Measurements from ENCODE around the gene EFCAB9. TPM values are rescaled to one million over a fixed set of nuclear protein-coding genes. Genes with fewer than 3 reads are reported as not detected.
"Not testable (repeated sequence)": the region's sequence is repeated elsewhere in the genome, so short reads cannot be mapped to it uniquely, and the experiment has no call there.

Gene EFCAB9
- total RNA-seq, 2 donors from 2014 or later, result not detected

GRCh38 chr5:172148381-172148780 lies 45.6 kb upstream of the EFCAB9 start:
- Mint-ChIP-seq H3K27ac (no peak overlapping the region), H3K27me3 (ENCODE audit: insufficient read depth) (no peaks in the 10 kb centered on the region), H3K36me3 (ENCODE audit: low read depth) (peaks cover 3% of the 10 kb centered on the region), H3K4me3 (no peak overlapping the region), H3K4me1 (peaks cover 19% of the 10 kb centered on the region), H3K9me3 (no peaks in the 10 kb centered on the region)
- Histone ChIP-seq H3K27me3 (ENCODE audit: control insufficient read depth, insufficient read depth, low read length, poor library complexity, severe bottlenecking) (no peaks in the 10 kb centered on the region), H3K4me1 (ENCODE audit: control insufficient read depth, insufficient read depth, low read length) (peaks cover 10% of the 10 kb centered on the region), H3K9ac (ENCODE audit: extremely low read depth, low read length, poor library complexity, severe bottlenecking) (no peak overlapping the region), H3K9me3 (ENCODE audit: control insufficient read depth, low read length) (no peaks in the 10 kb centered on the region), H3K36me3 (ENCODE audit: control insufficient read depth, insufficient read depth, low read length) (no peaks in the 10 kb centered on the region), H3K27ac (ENCODE audit: low read depth, low read length) (no peak overlapping the region), H3K4me3 (ENCODE audit: low read length) (no peak overlapping the region)
- DNase-seq, result no peak
- 77 to 94% methylated on average over 3 to 9 of the region's 9 CpGs for WGBS, 2 experiments (ENCODE audit: insufficient coverage in 1 of 2, insufficient read length in 1 of 2)
- TF ChIP-seq CTCF (conservative IDR thresholded peaks at IDR 0.05), result no peak

GRCh38 chr5:172149073-172149472 lies 44.9 kb upstream of the EFCAB9 start:
- DNase-seq, result no peak
- WGBS, 2 experiments (ENCODE audit: insufficient coverage in 1 of 2, insufficient read length in 1 of 2), result 89 to 100% methylated on average over 2 to 3 of the region's 3 CpGs

GRCh38 chr5:172149481-172149880 lies 44.5 kb upstream of the EFCAB9 start:
- not testable (repeated sequence) for DNase-seq; H3K36me3 Mint-ChIP-seq (ENCODE audit: low read depth); H3K27me3 ChIP-seq (ENCODE audit: control insufficient read depth, insufficient read depth, low read length, poor library complexity, severe bottlenecking); H3K4me3 Mint-ChIP-seq; H3K27ac ChIP-seq (ENCODE audit: low read depth, low read length); H3K9ac ChIP-seq (ENCODE audit: extremely low read depth, low read length, poor library complexity, severe bottlenecking); H3K9me3 Mint-ChIP-seq; H3K9me3 ChIP-seq (ENCODE audit: control insufficient read depth, low read length); H3K36me3 ChIP-seq (ENCODE audit: control insufficient read depth, insufficient read depth, low read length); H3K4me1 Mint-ChIP-seq; H3K4me3 ChIP-seq (ENCODE audit: low read length); H3K4me1 ChIP-seq (ENCODE audit: control insufficient read depth, insufficient read depth, low read length); H3K27me3 Mint-ChIP-seq (ENCODE audit: insufficient read depth)
- 0 to 81% methylated on average over 1 to 11 of the region's 11 CpGs for WGBS, 2 experiments (ENCODE audit: insufficient coverage in 1 of 2, insufficient read length in 1 of 2)
- peak overlapping the region; percentile 30 for H3K27ac Mint-ChIP-seq

More at GRCh38 chr5:172149073-172149472, 44.9 kb upstream of the EFCAB9 start:
- Histone ChIP-seq H3K36me3 (ENCODE audit: control insufficient read depth, insufficient read depth, low read length) (no peaks in the 10 kb centered on the region), H3K27me3 (ENCODE audit: control insufficient read depth, insufficient read depth, low read length, poor library complexity, severe bottlenecking) (no peaks in the 10 kb centered on the region), H3K4me3 (ENCODE audit: low read length) (no peak overlapping the region), H3K4me1 (ENCODE audit: control insufficient read depth, insufficient read depth, low read length) (peaks cover 5% of the 10 kb centered on the region), H3K9ac (ENCODE audit: extremely low read depth, low read length, poor library complexity, severe bottlenecking) (no peak overlapping the region), H3K9me3 (ENCODE audit: control insufficient read depth, low read length) (no peaks in the 10 kb centered on the region), H3K27ac (ENCODE audit: low read depth, low read length) (no peak overlapping the region)
- Mint-ChIP-seq H3K36me3 (ENCODE audit: low read depth) (peaks cover 4% of the 10 kb centered on the region), H3K4me1 (peaks cover 13% of the 10 kb centered on the region), H3K27ac (peak overlapping the region; percentile 30), H3K9me3 (no peaks in the 10 kb centered on the region), H3K27me3 (ENCODE audit: insufficient read depth) (no peaks in the 10 kb centered on the region), H3K4me3 (no peak overlapping the region)
- TF ChIP-seq CTCF (conservative IDR thresholded peaks at IDR 0.05), result no peak
